TTC549 (cell line): ENCODE measurements around the gene NBPF26.
"Not testable (repeated sequence)": the region's sequence is repeated elsewhere in the genome, so short reads cannot be mapped to it uniquely, and the experiment has no call there.

Experiments
- FAIRE-seq: peaks from 2 replicates; lab custom pipeline; 2012; peaks lifted over from hg19 to GRCh38; lab: Jason Lieb, UNC

Gene NBPF26

DNA sequence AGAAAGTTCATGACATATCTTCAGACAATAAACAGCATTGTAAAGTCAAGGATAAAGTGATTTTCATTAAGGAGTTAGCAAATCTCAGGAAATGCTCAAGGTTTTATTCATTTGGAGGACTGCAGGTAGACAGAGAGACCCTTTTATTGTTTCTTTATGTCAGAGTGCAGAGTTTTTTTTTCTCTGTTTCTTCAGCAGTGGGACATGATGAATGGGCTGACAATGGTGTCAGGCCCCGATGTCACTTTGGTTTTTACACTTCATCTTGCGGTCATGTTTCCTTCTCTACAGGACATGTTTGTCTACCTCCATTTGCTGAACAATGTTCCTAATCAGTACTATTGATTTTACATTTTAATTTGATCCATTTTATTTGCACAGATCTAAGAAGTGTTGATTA, 134.4 kb downstream of the NBPF26 start:
- FAIRE-seq = not testable (repeated sequence)

DNA sequence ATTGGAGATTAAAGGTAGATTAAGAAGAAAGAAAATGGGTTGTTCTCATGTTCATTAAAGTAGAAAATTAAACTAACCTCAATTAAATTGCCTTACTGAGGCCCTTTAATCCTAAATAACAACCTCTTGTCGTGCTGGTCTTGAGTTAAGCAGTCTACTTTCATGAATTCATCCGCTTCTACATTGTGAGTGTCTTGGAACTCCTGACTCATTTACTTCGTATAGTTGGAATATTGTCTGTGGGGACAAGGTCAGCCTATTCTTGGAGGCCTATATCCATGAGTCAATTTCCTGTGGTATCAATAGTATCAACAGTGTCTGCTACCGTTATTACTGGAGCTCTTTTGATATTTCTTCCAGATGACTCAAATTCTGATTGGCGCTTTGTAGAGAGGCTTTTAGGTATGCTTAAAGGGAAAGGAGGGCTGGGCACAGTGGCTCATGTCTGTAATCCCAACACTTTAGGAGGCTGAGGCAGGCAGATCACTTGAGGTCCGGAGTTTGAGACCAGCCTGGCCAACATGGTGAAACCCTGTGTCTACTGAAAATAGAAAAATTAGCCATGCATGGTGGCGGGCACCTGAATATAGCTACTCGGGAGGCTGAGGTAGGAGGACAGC, 136.0 kb downstream of the NBPF26 start:
- not testable (repeated sequence) for FAIRE-seq

DNA sequence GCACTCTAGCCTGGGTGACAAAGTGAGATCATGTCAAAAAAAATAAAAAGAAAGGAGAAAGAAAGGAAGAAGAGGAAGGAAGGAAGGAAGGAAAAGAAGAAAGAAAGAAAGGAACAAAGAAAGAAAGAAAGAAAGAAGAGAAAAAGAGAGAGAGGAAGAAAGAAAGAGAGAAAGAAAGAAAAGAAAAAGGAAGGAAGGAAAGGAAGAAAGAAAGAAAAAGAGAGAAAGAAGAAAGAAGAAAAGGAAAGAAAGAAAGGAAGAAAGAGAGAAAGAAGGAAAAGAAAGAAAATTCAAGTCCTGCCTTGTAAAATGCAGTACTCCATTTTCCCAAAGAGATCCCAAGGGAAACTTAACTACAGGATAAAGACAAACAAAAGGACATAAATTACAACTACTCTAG, 154.5 kb downstream of the NBPF26 start:
- FAIRE-seq = not testable (repeated sequence)

DNA sequence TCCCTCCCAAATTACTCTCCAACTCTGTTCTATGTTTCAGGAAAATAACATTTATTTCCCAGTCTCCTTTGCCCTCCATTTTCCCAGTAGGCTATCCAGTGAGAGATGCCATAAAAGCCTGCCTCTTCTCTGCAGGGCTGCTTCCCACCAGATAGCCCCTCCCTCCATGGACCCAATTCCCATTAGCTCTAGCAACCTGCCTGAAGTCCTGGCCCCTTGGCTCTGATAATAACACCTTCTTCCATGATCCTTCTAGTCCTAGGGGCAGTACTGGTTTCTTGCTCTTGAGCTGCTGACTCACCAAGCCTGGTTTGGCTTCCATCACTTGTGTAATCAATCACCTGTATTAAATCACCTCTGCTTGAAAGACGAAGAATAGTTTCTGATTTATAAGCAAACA, 156.3 kb downstream of the NBPF26 start:
- FAIRE-seq = not testable (repeated sequence)

DNA sequence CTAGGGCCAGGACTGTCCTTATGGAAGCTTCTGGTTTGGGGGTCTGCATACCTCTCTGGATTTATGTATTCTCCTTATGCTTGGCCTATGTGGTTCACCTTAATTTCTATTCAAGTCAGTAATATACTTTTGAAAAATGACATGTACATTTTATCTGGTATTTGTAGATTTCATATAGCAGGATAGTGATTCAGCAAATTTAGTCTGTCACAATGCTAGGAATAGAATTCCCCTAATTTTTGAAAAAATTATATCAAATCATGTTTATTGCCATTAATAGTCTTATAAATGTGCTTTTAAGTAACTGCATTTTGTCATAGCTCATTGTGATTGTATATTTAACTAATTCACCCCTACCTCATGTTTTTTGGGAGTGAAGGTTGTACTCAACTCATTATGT, 158.2 kb downstream of the NBPF26 start:
- not testable (repeated sequence) for FAIRE-seq
